Activated CD8-positive, alpha-beta memory T cell treated with anti-CD3 and anti-CD28 coated beads, Interleukin-2, amount 50 U/mL, for 24 hours (primary cell): ENCODE data around the gene KCNQ1OT1.

ENCODE experiments used
- DNase-seq: peaks from one replicate; pipeline ENCODE4 v3.0.0-alpha.2; 2020; ENCODE audit errors: extremely low read depth

KCNQ1OT1 gene

GRCh38 chr11:2721210-2721916, 21.6 kb upstream of the KCNQ1OT1 start:
- DNase-seq, result no peak

- no peak for DNase-seq
These were observed 20.2 kb upstream of the KCNQ1OT1 start for GRCh38 chr11:2719831-2720590.

DNA sequence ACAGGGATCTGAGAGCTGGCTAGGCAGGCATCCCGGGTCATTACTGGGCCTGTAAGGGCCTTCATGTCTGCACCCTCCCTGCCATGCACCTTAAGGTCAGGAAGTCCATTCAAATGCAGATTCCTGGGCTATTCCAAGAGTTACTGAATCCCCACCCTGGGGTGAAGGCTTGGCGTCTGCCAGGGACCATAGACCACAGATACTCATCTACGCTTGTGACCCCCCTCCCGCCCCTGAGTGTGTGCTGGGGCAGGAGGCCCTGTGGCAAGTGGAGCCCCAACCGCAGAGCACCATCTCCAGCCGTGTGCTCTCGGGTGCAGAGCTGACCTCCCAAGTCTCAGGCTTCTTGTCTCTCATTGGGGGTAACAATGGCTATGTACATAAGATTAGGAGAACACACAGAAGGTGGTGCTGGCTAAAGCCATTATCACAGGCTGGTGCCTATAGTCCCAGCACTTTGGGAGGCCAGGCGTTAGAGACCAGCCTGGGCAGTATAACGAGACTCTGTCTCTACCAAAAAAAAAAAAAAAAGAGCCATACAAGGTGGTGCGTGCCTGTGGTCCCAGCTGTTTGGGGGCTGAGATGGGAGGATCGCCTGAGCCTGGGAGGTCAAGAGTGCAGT, 19.1 kb upstream of the KCNQ1OT1 start:
- DNase-seq, result no peak

DNA sequence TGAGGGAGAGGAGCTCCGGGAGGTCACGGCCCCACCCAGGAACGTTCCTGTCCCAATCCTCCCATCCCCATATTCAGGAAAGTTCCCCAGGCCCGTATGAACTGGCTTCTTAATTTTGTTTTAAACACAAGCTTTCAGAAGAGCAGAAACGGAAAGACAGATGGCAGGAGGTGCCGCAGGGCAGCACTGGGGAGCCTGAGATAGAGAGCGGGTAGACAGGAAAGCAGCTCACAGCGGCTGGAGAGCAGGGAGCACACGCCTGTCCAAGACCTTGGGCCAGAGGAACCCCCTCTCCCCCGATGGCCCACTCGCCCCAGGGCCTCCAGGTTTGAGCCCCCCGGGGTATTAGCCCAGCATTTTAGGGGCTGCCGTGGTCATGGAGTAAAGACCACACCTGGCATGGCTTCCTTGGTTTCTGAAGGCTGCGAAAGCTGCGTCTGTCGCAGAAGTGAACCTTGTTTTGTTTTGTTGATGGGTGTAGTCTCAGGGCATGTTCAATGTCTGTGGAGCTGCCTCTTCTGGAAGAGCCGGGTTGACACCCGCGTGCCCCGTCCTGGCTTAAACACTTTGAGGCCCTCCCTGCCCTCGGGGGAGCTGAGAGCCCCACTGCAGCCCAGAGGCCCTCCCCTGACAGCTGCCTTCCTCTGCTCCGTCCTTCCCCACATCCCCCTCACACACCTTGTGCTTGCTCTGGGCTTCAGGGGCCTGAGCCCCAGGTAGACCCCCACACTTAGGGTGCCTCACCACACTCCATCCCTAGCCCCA, 17.9 kb upstream of the KCNQ1OT1 start:
- no peak for DNase-seq

- DNase-seq, result no peak
These were observed 16.7 kb upstream of the KCNQ1OT1 start for GRCh38 chr11:2716376-2717095.

DNA sequence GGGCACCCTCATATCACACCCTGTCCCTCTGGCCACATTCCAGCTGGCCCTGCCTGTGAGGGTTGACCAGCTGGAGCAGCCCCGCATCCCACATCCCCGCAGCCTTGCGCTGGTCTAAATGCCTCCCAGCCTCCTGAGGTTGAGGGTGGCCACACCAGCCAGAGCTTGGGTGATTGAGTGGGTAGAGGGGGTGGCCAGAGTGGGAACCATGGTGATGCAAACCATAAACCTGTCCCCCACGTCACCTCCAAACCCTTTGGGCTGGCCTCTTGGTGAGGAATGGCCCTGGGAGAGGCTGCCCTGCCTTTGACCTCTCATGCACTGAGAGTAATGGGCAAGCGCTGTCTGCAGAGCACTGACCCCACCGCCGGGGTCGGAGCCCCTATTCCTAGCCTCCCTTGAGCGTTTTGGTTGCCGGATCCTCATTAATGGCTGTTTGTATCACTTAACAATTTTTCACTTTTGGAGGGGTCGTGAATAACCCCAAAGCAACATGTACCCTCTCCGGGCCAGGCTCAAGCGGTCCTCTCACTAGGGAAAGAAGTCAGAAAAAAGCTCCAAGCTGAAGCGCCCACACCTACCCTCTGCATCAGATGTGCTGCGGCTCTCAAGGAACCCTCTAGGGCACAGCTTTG, 16.0 kb upstream of the KCNQ1OT1 start:
- DNase-seq, result no peak

- DNase-seq, result no peak
These were observed 15.1 kb upstream of the KCNQ1OT1 start for GRCh38 chr11:2714871-2715270.

GRCh38 chr11:2714463-2714800, 14.6 kb upstream of the KCNQ1OT1 start:
- no peak for DNase-seq

- DNase-seq, result no peak
These were observed 14.1 kb upstream of the KCNQ1OT1 start for GRCh38 chr11:2713661-2714462.

- no peak for DNase-seq
These were observed 13.3 kb upstream of the KCNQ1OT1 start for GRCh38 chr11:2713094-2713493.

- no peak for DNase-seq
These were observed 11.4 kb upstream of the KCNQ1OT1 start for GRCh38 chr11:2711161-2711560.

DNA sequence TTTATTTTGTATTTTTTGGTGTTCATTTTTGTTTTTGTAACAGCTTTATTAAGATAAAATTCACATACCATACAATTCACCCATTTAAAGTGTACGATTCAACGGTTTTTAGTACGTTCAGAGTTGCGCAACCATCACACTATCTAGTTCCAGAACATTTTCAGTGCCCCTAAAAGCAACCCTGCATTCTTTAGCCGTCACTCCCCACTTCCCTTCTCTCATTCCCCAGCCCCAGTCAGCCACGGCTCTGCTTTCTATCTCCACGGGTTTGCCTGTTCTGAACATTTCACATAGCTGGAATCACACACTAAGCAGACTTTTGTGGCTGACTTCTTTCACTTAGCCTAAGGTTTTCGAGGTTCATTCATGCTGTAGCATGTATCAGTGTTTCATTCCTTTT, 9.6 kb upstream of the KCNQ1OT1 start:
- no peak for DNase-seq

GRCh38 chr11:2708757-2709281, 9.0 kb upstream of the KCNQ1OT1 start:
- DNase-seq, result no peak

DNA sequence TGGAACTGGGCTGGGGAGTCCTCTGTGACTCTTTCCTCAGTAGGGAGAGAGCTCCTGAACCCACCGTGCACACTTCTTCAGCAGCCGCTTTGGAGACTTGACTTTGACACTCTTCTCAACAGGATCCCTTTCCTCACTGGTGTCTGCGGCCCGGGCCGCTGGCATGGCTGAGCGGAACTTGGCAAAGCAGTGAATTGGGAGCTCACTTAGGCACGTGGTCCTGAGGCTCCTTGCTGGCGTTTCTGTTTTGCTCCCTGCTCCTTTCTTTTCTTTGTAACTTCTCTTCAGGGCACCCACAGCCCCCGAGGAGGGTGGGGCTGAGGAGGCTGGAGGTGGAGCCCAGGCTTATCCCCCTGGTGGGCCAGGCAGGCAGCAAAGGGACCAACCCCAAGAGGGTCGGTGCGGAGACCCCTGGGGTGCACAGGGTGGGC, 8.4 kb upstream of the KCNQ1OT1 start:
- no peak for DNase-seq

DNA sequence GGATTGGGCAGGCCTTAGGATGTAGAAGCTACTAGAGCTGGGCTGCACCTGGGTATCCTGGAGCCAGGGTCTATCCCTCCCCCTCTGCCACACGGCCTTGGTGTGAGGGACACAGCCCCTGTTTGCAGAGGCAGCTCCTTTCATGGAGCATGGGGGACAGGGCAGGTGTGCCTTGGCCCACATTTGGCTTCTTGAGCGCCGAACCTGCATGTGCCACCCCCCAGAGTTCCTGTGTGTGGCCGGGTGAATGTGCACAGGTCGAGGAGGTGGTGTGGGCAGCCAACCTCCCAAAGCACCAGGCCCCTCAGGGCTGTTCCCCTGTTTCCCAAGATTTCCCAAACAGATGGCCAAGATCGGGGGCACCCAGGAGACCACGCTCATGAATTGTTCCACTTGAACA, 7.9 kb upstream of the KCNQ1OT1 start:
- no peak for DNase-seq

GRCh38 chr11:2706321-2706720, 6.5 kb upstream of the KCNQ1OT1 start:
- DNase-seq, result no peak

- DNase-seq, result no peak
These were observed 5.3 kb upstream of the KCNQ1OT1 start for GRCh38 chr11:2704896-2705606.

DNA sequence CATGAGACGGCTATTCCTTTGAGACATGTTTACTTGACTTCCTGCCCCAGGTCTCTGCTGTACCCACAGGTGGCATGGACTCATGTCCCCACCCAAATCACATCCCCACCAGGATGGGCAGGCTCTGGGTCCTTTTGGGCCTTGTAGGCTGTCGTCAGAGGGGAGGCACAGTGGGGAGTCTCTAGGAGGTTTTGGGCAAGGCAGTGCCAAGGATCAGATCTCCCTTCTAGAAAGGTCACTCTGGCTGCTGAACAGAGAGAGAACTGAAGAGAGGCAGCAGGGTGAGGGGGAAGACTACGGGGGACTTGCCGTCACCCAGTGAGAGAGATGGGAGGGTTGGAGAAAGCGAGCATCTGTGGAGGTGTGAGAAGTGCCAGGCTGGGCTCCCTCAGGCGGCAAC, 4.6 kb upstream of the KCNQ1OT1 start:
- no peak for DNase-seq

GRCh38 chr11:2703363-2704141, 3.8 kb upstream of the KCNQ1OT1 start:
- DNase-seq, result no peak
